ENCODE results near the gene C5orf15.

DNA sequence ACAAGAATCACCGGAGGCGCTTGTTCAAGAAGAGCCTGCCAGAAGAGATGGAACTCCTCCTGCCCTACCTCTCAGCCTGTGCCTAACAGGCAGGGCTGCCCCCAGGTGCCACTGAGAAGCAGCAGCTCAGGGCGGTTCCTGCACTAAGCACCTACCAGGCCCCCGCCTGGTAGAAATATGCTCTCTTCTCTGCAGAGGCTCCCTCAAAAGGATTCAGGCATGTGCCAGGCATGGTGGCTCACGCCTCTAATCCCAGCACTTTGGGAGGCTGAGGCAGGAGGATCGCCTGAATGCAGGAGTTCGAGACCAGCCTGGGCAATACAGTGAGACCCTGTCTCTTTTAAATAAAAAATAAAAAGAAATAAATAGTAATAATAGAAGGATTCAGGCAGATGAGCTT lies 30.4 kb upstream of the C5orf15 start:
- no peak for TF ChIP-seq POLR2AphosphoS5 (IDR thresholded peaks at IDR 0.05; ENCODE audit: borderline replicate concordance, low read depth, low read length)
- no peak for TF ChIP-seq EZH2 (IDR thresholded peaks at IDR 0.05)
